ENCODE data around the gene DUOXA2. TPM values are rescaled to one million over a fixed set of nuclear protein-coding genes. Genes with fewer than 3 reads are reported as not detected.
"Not testable (repeated sequence)": the region's sequence is repeated elsewhere in the genome, so short reads cannot be mapped to it uniquely, and the experiment has no call there.

Gene DUOXA2
- total RNA-seq, 2 experiments from 2014 or later = not detected

- Mint-ChIP-seq H3K27me3 (peaks cover 66% of the 10 kb centered on the region), H3K9me3 (no peaks in the 10 kb centered on the region), H3K4me3 (no peak overlapping the region), H3K27ac (no peak overlapping the region), H3K4me1 (peaks cover 9% of the 10 kb centered on the region), H3K36me3 (no peaks in the 10 kb centered on the region)
- DNase-seq = no peak
Observed at GRCh38 chr15:45133561-45133920, 19.4 kb downstream of the DUOXA2 start.

GRCh38 chr15:45134046-45134445, 19.9 kb downstream of the DUOXA2 start:
- H3K36me3 Mint-ChIP-seq = no peaks in the 10 kb centered on the region
- no peak overlapping the region for H3K4me3 Mint-ChIP-seq
- no peak overlapping the region for H3K27ac Mint-ChIP-seq
- peaks cover 61% of the 10 kb centered on the region for H3K27me3 Mint-ChIP-seq
- H3K9me3 Mint-ChIP-seq = no peaks in the 10 kb centered on the region
- peaks cover 9% of the 10 kb centered on the region for H3K4me1 Mint-ChIP-seq
- no peak for DNase-seq

- Mint-ChIP-seq H3K27me3 (peaks cover 54% of the 10 kb centered on the region), H3K4me1 (peaks cover 9% of the 10 kb centered on the region)
- no peak for DNase-seq
Observed at GRCh38 chr15:45134682-45135604, 20.8 kb downstream of the DUOXA2 start.

GRCh38 chr15:45135705-45136377, 21.7 kb downstream of the DUOXA2 start:
- H3K27ac Mint-ChIP-seq = not testable (repeated sequence)

More at GRCh38 chr15:45134682-45135604, 20.8 kb downstream of the DUOXA2 start:
- Mint-ChIP-seq H3K27ac (no peak overlapping the region), H3K9me3 (no peaks in the 10 kb centered on the region), H3K36me3 (no peaks in the 10 kb centered on the region), H3K4me3 (no peak overlapping the region)

GRCh38 chr15:45136378-45136764, 22.2 kb downstream of the DUOXA2 start:
- Mint-ChIP-seq H3K9me3 (no peaks in the 10 kb centered on the region), H3K36me3 (no peaks in the 10 kb centered on the region), H3K4me1 (peaks cover 9% of the 10 kb centered on the region), H3K4me3 (peak overlapping the region; percentile 45), H3K27ac (no peak overlapping the region), H3K27me3 (peaks cover 42% of the 10 kb centered on the region)
- no peak for DNase-seq

More at GRCh38 chr15:45135705-45136377, 21.7 kb downstream of the DUOXA2 start:
- H3K36me3 Mint-ChIP-seq, H3K9me3 Mint-ChIP-seq, DNase-seq, H3K4me1 Mint-ChIP-seq: not testable (repeated sequence)
- Mint-ChIP-seq H3K4me3 (peak overlapping the region; percentile 47), H3K27me3 (peaks cover 46% of the 10 kb centered on the region)

- Mint-ChIP-seq H3K36me3 (no peaks in the 10 kb centered on the region), H3K27ac (no peak overlapping the region), H3K27me3 (peaks cover 35% of the 10 kb centered on the region), H3K9me3 (no peaks in the 10 kb centered on the region), H3K4me3 (no peak overlapping the region), H3K4me1 (peaks cover 9% of the 10 kb centered on the region)
- DNase-seq = no peak
Observed at GRCh38 chr15:45137703-45138102, 23.6 kb downstream of the DUOXA2 start.

GRCh38 chr15:45138814-45139765, 25.0 kb downstream of the DUOXA2 start:
- Mint-ChIP-seq H3K36me3 (no peaks in the 10 kb centered on the region), H3K4me1 (peaks cover 9% of the 10 kb centered on the region), H3K27ac (no peak overlapping the region), H3K27me3 (peaks cover 21% of the 10 kb centered on the region), H3K4me3 (no peak overlapping the region), H3K9me3 (no peaks in the 10 kb centered on the region)
- no peak for DNase-seq

GRCh38 chr15:45139770-45140169, 25.6 kb downstream of the DUOXA2 start:
- H3K9me3 Mint-ChIP-seq = no peaks in the 10 kb centered on the region
- peaks cover 14% of the 10 kb centered on the region for H3K27me3 Mint-ChIP-seq
- H3K4me1 Mint-ChIP-seq = peaks cover 7% of the 10 kb centered on the region
- no peak overlapping the region for H3K27ac Mint-ChIP-seq
- no peak for DNase-seq
- H3K36me3 Mint-ChIP-seq = no peaks in the 10 kb centered on the region
- no peak overlapping the region for H3K4me3 Mint-ChIP-seq

- Mint-ChIP-seq H3K9me3 (no peaks in the 10 kb centered on the region), H3K36me3 (no peaks in the 10 kb centered on the region), H3K4me1 (peaks cover 5% of the 10 kb centered on the region), H3K27me3 (peaks cover 11% of the 10 kb centered on the region), H3K4me3 (no peak overlapping the region), H3K27ac (no peak overlapping the region)
- no peak for DNase-seq
Observed at GRCh38 chr15:45140557-45141250, 26.6 kb downstream of the DUOXA2 start.

GRCh38 chr15:45141386-45141785, 27.3 kb downstream of the DUOXA2 start:
- peaks cover 6% of the 10 kb centered on the region for H3K27me3 Mint-ChIP-seq
- DNase-seq = no peak
- peaks cover 2% of the 10 kb centered on the region for H3K4me1 Mint-ChIP-seq
- H3K4me3 Mint-ChIP-seq = no peak overlapping the region
- no peaks in the 10 kb centered on the region for H3K36me3 Mint-ChIP-seq
- no peak overlapping the region for H3K27ac Mint-ChIP-seq
- H3K9me3 Mint-ChIP-seq = no peaks in the 10 kb centered on the region

- H3K27ac Mint-ChIP-seq = no peak overlapping the region
- H3K4me3 Mint-ChIP-seq = no peak overlapping the region
- no peak for DNase-seq
- no peaks in the 10 kb centered on the region for H3K4me1 Mint-ChIP-seq
- H3K27me3 Mint-ChIP-seq = no peaks in the 10 kb centered on the region
- no peaks in the 10 kb centered on the region for H3K9me3 Mint-ChIP-seq
- no peaks in the 10 kb centered on the region for H3K36me3 Mint-ChIP-seq
Observed at GRCh38 chr15:45143056-45143455, 28.9 kb downstream of the DUOXA2 start.

- DNase-seq = no peak
- Mint-ChIP-seq H3K4me3 (no peak overlapping the region), H3K9me3 (no peaks in the 10 kb centered on the region), H3K4me1 (no peaks in the 10 kb centered on the region), H3K27me3 (no peaks in the 10 kb centered on the region), H3K36me3 (no peaks in the 10 kb centered on the region), H3K27ac (no peak overlapping the region)
Observed at GRCh38 chr15:45143946-45144345, 29.8 kb downstream of the DUOXA2 start.

GRCh38 chr15:45144775-45145174, 30.6 kb downstream of the DUOXA2 start:
- no peak for DNase-seq
- H3K4me3 Mint-ChIP-seq = no peak overlapping the region
- no peaks in the 10 kb centered on the region for H3K36me3 Mint-ChIP-seq
- no peaks in the 10 kb centered on the region for H3K4me1 Mint-ChIP-seq
- H3K27ac Mint-ChIP-seq = no peak overlapping the region
- H3K27me3 Mint-ChIP-seq = no peaks in the 10 kb centered on the region
- H3K9me3 Mint-ChIP-seq = no peaks in the 10 kb centered on the region

- Mint-ChIP-seq H3K4me1 (no peaks in the 10 kb centered on the region), H3K36me3 (no peaks in the 10 kb centered on the region)
Observed at GRCh38 chr15:45146405-45146804, 32.3 kb downstream of the DUOXA2 start.

More at GRCh38 chr15:45146405-45146804, 32.3 kb downstream of the DUOXA2 start:
- no peak for DNase-seq
- no peak overlapping the region for H3K27ac Mint-ChIP-seq
- H3K27me3 Mint-ChIP-seq = no peaks in the 10 kb centered on the region
- no peaks in the 10 kb centered on the region for H3K9me3 Mint-ChIP-seq
- no peak overlapping the region for H3K4me3 Mint-ChIP-seq

Data from activated naive CD8-positive, alpha-beta T cell treated with anti-CD3 and anti-CD28 coated beads for 36 hours (primary cell).